ENCODE measurements around the gene SERPINA5.

SERPINA5 gene

DNA sequence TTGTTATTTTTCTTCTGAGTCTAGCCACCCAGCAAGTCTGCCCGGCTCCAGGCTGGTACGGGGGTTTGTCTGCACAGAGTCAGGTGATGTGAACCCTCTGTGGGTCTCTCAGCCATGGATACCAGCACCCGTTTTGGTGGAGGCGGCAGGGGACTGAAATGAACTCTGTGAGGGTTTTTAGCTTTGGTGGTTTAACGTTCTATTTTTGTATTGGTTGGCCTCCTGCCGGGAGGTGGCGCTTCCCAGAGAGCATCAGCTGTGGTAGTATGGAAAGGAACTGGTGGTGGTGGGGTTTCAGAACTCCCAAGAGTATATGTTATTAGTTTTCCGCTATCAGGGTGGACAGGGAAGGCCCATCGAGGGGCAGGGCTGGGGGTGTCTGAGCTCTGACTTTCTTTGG is 25.2 kb upstream of the SERPINA5 start:
- no peak overlapping the region for H3K4me3 ChIP-seq (replicated peaks; ENCODE audit: low read depth, low read length)
- TF ChIP-seq, protein P1, sequence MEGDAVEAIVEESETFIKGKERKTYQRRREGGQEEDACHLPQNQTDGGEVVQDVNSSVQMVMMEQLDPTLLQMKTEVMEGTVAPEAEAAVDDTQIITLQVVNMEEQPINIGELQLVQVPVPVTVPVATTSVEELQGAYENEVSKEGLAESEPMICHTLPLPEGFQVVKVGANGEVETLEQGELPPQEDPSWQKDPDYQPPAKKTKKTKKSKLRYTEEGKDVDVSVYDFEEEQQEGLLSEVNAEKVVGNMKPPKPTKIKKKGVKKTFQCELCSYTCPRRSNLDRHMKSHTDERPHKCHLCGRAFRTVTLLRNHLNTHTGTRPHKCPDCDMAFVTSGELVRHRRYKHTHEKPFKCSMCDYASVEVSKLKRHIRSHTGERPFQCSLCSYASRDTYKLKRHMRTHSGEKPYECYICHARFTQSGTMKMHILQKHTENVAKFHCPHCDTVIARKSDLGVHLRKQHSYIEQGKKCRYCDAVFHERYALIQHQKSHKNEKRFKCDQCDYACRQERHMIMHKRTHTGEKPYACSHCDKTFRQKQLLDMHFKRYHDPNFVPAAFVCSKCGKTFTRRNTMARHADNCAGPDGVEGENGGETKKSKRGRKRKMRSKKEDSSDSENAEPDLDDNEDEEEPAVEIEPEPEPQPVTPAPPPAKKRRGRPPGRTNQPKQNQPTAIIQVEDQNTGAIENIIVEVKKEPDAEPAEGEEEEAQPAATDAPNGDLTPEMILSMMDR (IDR thresholded peaks at IDR 0.05; ENCODE audit: low read depth, low read length, missing control alignments): no peak
- no peak for DNase-seq (ENCODE audit: extremely low read depth, low read depth)

DNA sequence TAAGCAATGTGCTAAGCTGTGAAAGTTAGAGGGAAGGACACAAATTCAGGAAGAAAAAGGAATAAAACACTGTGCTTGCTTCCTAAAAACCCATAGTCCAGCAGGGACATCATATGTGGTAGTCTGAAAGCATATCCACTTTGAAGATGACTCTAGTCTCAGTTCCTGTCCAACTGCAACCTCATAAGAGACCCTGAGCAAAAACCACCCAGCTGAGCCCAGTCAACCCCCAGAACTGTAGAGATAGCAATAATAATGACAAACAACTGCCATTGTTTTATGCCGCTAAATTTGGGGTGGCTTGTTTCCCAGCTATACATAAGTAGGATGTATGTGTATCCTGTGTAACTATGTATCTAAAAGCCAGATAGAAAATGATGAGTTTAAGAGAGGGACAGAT is 23.9 kb upstream of the SERPINA5 start:
- no peak overlapping the region for H3K4me3 ChIP-seq (replicated peaks; ENCODE audit: low read depth, low read length)
- TF ChIP-seq, protein P1 (IDR thresholded peaks at IDR 0.05; ENCODE audit: low read depth, low read length, missing control alignments): no peak
- no peak for DNase-seq (ENCODE audit: extremely low read depth, low read depth)

DNA sequence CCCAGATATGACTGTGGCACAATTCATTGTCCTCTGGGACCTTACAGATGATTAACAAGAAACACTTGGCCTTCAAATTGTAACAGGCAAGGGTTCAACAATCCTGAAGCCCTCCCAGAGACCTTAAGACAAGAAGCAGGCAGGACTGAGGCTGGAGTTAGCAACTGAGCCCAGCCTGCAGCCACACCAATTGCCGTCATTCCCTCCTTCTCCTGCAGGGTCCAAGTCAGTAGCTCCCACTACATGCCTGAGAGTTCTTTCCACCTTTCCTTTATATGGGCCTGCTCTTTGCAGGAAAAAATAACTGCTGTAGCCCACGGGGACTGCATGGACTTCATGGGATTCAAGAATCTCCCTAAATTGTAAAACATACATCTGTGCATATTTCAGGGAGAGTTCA is 22.4 kb upstream of the SERPINA5 start:
- no peak overlapping the region for H3K4me3 ChIP-seq (replicated peaks; ENCODE audit: low read depth, low read length)
- DNase-seq (ENCODE audit: extremely low read depth, low read depth): no peak
- TF ChIP-seq, protein P1 (IDR thresholded peaks at IDR 0.05; ENCODE audit: low read depth, low read length, missing control alignments): no peak

DNA sequence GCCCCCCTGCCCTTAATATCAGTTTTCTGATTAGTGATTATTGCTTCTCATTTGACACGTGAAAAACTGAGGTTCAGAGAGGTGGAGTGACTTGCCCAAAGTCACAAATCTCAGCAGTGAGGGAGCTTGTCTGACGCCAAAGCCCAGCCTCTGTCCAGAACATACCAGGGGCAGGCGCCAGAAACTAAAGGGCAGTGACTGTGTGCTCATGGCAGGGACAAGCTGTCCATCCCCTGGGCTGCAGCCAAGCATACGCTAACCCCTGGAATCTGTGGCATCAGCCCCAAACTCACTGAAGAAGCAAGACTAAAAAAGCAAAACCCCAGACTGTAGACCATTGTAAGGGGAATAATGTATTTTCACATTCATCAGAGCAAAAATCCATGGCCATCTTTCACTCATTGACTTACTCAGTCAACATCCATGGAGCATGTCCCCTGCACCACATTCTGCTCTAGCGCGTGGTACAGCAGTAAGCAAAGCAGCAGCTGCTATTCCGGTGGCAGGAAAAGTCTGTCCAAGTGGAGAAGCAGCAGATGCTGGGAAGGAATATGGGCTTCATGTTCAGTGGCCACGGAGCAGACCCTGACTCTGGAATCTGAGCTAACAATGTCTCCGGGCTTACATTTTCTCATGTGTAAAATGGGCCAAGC is 21.5 kb upstream of the SERPINA5 start:
- H3K4me3 ChIP-seq (replicated peaks; ENCODE audit: low read depth, low read length): no peak overlapping the region
- no peak for DNase-seq (ENCODE audit: extremely low read depth, low read depth)
- TF ChIP-seq, protein P1 (IDR thresholded peaks at IDR 0.05; ENCODE audit: low read depth, low read length, missing control alignments): no peak

DNA sequence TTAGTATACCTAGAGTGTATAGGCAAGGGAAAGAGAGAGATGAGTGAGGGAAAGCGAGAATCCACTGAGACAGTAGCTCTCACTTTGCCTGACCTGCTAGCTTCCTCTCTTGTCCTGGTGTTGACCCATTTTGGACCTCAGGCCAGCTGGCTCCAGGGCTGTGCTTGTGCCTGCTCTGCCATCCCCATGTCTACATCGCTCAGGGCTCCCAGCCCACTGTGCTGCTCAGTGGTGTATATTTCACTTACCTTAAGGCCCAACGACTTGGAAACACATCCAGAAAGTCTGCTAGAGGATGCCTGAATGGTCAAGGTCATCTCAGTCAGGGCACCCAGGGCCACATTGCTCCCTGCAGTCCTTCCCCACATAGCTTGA is 20.9 kb upstream of the SERPINA5 start:
- no peak overlapping the region for H3K4me3 ChIP-seq (replicated peaks; ENCODE audit: low read depth, low read length)
- TF ChIP-seq, protein P1 (IDR thresholded peaks at IDR 0.05; ENCODE audit: low read depth, low read length, missing control alignments): no peak

DNA sequence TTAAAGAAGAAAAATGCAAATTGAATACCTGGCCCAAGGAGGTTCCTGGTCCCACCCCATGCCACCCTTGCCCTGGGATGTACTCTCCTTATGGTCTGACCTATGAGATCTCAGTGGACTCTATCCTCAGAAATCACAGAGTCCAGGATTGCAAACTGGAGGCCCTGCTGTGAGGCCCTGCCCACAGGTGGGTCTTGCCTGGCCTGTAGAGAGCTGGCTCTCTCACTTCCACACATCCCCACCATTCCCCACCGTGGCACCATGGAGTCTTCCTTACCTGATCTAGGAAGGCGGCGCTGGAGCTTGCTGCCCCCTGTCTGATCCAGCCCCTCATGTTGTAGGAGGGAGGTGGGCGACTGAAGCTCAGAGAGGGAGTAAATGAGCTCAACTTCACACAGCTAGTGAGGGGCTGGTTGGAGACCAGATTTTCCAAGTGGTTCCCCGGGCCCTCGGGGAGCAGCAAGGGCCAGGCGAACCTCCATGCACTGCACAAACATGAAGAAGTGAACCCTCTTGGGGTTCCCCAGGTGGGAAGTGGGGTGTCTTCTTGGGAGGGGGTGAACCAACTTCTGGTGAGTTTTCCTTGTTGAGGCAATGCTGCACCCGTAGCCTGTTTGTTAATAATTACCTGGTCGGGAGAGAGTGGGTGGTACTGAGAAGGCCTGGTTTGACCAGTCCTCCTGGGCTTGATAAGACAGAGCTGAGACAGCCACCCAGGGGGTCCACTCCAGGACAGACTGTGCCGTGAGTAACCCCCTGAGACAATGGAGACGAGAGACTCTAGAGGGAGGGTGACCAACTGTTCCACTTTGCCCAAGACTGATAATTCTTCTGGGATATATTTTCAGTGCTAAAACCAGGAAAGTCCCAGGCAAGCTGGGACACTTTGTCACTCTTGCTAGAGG is 20.2 kb upstream of the SERPINA5 start, which contains the start of gene SERPINA4:
Gene SERPINA4 (plus strand): TSS at position 692 of the 905 bp plus-strand sequence. CDS start 2,041 bp downstream, outside the sequence.
- H3K4me3 ChIP-seq (replicated peaks; ENCODE audit: low read depth, low read length): no peak within 1 kb of the TSS
- TF ChIP-seq, protein P1 (IDR thresholded peaks at IDR 0.05; ENCODE audit: low read depth, low read length, missing control alignments): no peak
- DNase-seq (ENCODE audit: extremely low read depth, low read depth): no peak

More for the DNA sequence above, 20.9 kb upstream of the SERPINA5 start:
- no peak for DNase-seq (ENCODE audit: extremely low read depth, low read depth)

Data from HFF-Myc (cell line).